Nephron progenitor cell (in vitro differentiated cells): ENCODE data around the gene SCIMP.

Experiments
- DNase-seq: peaks from one replicate; pipeline ENCODE4 v3.0.0; 2021
- H3K27ac Mint-ChIP-seq: 2 replicates; pipeline ENCODE4 v1.8.0; 2021; ENCODE audit warnings: mild to moderate bottlenecking, moderate library complexity, mixed read lengths
- H3K27me3 Mint-ChIP-seq: 2 replicates; pipeline ENCODE4 v1.8.0; 2021; ENCODE audit warnings: mild to moderate bottlenecking, low read depth, mixed read lengths; ENCODE audit not compliant: poor library complexity
- H3K36me3 Mint-ChIP-seq: 2 replicates; pipeline ENCODE4 v1.8.0; 2021; ENCODE audit warnings: low read depth, mixed read lengths
- H3K4me1 Mint-ChIP-seq: 2 replicates; pipeline ENCODE4 v1.8.0; 2021; ENCODE audit warnings: mixed read lengths
- H3K4me3 Mint-ChIP-seq: 2 replicates; pipeline ENCODE4 v1.8.0; 2021; ENCODE audit warnings: mild to moderate bottlenecking, moderate library complexity, mixed read lengths
- H3K9me3 Mint-ChIP-seq: 2 replicates; pipeline ENCODE4 v1.8.0; 2021; ENCODE audit warnings: mild to moderate bottlenecking, moderate library complexity, mixed read lengths
- TF ChIP-seq, protein P1 (sequence below): fragments of 200-600 bp; sonication (generic); IDR thresholded peaks from 2 replicates; pipeline ENCODE4 v1.5.0; 2021; ENCODE audit warnings: antibody characterized with exemption

Gene SCIMP

DNA sequence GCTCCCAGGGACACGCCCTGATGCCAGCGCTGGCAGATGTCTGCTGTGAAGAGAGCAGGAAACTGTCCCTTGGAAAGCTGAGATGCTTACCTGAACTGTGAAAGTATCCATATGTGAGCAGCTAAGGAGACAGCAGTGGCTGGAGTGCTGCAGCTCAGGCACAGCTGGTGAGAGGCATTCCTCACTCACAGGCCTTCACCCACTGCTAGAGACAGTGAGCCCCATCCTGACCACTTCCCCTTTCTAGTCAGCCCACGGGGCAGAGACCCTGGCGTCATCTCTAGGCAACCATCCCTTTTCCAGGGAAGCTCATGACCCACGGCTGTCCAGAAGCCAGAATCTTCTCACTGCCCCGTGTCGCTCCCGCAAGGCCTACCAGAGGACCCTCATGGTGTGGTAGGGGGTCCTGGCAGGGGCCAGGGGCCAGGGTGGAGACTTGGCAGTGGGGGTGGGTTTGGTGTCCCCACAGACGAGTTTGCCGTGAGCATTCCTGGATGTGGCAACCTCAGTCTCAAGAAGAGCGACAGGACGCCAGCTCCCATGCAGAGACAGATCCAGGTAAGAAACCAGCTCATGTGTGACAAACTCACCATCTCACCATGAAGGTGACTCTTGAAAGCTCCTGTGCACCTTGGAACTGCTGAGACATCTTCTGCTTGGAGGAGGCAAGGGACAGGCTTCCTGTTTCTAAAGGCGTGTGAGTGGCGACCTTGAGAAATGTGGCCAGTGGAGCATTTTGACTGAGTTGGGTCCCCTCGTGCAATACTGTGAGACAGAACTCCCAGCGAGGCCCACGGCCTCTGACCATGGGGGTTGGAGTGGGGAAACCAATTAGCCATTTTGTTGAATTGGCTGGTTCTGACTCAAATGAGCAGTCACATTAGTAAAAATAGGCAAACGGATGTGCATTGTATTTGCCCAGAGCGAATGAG, at the start of gene SCIMP:
Gene SCIMP (minus strand): TSS at position 216 of the 932 bp plus-strand sequence. CDS start 105 bp downstream, at position 111.
- peaks cover 42% of the 10 kb centered on the region for H3K36me3 Mint-ChIP-seq
- H3K27me3 Mint-ChIP-seq = no peaks in the 10 kb centered on the region

DNA sequence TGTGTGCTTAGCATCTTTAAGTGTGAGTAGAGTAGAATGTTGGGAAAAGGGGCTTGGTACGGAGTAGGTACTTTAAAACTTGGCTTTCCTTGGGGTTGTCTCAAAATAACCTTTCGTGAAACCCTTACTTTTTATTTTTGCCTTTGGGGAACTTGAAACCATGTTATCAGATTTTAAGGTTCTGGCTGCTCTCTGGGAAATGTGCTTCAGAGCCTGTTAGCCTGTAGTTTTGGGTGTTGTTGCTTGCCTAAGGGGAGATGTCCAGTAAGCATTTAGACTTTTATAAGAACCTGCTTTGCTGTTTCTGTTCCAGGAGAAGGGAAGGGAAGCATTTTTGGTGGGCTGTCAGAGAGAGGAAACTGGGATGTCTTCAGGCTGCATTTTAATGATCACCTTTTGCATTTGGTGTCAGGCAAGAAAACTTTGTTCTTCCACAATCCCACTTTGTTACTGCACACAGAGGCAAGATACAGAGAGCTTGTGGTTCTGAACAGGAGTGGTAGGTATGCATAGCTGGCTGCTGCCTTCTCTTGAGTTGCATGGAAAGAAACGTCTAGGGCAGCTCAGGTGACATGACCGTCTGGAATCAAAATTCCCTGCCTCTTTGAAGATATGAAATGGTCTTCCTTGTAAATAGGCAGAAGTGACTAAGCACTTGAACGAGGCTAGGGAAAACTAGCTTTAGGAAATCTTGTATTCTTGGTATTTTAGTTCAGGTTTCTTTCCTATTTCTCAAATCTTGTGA, 49.1 kb upstream of the SCIMP start:
- peaks cover 25% of the 10 kb centered on the region for H3K4me1 Mint-ChIP-seq
- H3K4me3 Mint-ChIP-seq = peak overlapping the region; percentile 88
- DNase-seq = no peak
- peaks cover 27% of the 10 kb centered on the region for H3K36me3 Mint-ChIP-seq
- H3K27ac Mint-ChIP-seq = peak overlapping the region; percentile 36
- TF ChIP-seq, protein P1, sequence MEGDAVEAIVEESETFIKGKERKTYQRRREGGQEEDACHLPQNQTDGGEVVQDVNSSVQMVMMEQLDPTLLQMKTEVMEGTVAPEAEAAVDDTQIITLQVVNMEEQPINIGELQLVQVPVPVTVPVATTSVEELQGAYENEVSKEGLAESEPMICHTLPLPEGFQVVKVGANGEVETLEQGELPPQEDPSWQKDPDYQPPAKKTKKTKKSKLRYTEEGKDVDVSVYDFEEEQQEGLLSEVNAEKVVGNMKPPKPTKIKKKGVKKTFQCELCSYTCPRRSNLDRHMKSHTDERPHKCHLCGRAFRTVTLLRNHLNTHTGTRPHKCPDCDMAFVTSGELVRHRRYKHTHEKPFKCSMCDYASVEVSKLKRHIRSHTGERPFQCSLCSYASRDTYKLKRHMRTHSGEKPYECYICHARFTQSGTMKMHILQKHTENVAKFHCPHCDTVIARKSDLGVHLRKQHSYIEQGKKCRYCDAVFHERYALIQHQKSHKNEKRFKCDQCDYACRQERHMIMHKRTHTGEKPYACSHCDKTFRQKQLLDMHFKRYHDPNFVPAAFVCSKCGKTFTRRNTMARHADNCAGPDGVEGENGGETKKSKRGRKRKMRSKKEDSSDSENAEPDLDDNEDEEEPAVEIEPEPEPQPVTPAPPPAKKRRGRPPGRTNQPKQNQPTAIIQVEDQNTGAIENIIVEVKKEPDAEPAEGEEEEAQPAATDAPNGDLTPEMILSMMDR = no peak
- peaks cover 4% of the 10 kb centered on the region for H3K27me3 Mint-ChIP-seq
- no peaks in the 10 kb centered on the region for H3K9me3 Mint-ChIP-seq

More for the DNA sequence above, at the start of gene SCIMP:
- Mint-ChIP-seq H3K27ac (peak within 1 kb of the TSS; percentile 40), H3K9me3 (no peaks in the 10 kb centered on the region), H3K4me3 (no peak within 1 kb of the TSS), H3K4me1 (peaks cover 8% of the 10 kb centered on the region)
- no peak for DNase-seq
- TF ChIP-seq, protein P1 = no peak

DNA sequence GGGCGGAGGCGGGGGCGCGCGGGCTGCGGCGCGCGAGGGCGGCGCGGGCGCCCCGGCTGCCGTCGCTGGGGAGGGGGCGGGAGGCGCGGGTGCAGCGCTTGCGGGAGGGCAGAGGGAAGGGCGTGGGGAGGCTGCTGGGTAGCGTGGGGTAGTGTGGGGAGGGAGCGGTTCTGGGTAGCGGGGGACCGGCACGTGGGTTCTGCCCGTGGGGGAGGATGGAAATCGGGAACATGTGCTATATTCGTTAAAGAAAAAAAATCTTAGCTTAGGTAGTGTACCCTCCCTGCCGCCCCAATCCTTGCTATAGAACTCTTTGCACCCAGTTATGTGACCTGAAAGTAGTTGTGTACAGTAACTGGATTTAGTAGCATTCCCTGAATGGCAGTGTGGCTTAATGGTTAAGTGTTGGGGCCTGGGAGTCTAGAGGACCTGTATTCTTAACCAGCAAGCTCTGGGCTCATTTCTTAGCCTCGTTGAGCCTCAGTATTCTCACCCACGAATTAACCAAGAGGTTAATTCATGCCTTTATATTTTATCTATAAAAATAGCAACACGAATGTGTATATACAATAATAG, 48.1 kb upstream of the SCIMP start:
- Mint-ChIP-seq H3K27ac (no peak overlapping the region), H3K4me1 (peaks cover 25% of the 10 kb centered on the region), H3K4me3 (peak overlapping the region; percentile 88), H3K36me3 (peaks cover 23% of the 10 kb centered on the region), H3K9me3 (no peaks in the 10 kb centered on the region), H3K27me3 (peaks cover 7% of the 10 kb centered on the region)
- TF ChIP-seq, protein P1 = no peak
- DNase-seq = no peak

DNA sequence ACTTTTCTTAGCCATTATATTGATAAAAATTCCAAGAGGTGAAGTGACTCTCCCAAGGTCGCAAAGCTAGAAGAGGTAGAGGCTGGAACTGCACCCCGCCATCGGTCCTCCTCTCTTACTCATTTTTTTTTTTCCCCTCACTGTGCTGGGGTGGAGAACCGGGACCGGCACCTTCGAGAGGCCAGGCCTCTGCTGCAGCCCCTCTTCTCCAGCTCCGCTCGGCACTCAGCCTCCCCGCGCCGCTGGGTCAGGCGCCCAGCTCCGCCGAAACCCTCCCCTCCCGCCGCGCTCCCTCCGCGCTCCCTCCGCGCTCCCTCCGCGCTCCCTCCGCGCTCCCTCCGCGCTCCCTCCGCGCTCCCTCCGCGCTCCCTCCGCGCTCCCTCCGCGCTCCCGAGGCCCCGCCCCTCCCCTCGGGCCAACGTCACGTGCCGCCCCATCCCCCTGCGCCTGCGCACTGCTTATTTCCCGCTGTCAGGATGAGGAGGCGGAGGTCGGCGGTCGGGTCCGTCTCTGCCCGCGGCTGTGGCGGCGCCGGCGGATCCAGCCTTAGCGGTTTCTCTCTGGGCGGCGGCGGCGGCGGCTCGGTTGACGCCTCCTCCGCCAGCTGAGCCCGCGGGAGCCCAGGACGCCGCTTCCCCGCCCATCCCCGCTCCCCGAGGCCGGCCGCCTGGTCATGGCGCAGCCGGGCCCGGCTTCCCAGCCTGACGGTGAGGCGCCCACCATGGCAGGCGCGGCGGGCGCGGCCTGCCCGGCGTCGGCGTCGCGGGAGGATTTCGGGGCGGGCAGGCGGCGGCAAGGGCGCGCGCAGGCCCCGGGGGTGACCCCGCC, 47.4 kb upstream of the SCIMP start, which contains the start of gene RABEP1:
Gene RABEP1 (plus strand): TSS at position 471 of the 828 bp plus-strand sequence. CDS start 203 bp downstream, at position 674.
- H3K27me3 Mint-ChIP-seq = peaks cover 10% of the 10 kb centered on the region
- H3K4me3 Mint-ChIP-seq = peak within 1 kb of the TSS; percentile 88
- peaks cover 24% of the 10 kb centered on the region for H3K4me1 Mint-ChIP-seq
- H3K36me3 Mint-ChIP-seq = peaks cover 22% of the 10 kb centered on the region
- H3K27ac Mint-ChIP-seq = no peak within 1 kb of the TSS
- peak; percentile 98 for DNase-seq
- no peaks in the 10 kb centered on the region for H3K9me3 Mint-ChIP-seq
- TF ChIP-seq, protein P1 = no peak

DNA sequence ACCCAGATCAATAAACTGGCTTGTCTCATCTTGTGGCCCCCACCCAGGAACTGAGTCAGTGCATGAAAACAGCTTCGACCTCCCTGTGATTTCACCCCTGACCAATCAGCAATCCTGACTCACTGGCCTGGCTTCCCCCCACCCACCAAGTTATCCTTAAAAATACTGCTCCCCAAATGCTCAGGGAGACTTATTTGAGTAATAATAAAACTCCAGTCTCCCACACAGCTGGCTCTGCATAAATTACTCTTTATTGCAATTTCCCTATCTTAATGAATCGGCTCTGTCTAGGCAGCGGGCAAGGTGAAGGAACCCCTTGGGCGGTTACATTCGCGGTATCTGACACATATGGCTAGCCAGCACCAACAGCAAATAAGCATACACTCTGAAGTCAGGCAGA, 37.7 kb upstream of the SCIMP start:
- Mint-ChIP-seq H3K4me3 (no peak overlapping the region), H3K27me3 (peaks cover 3% of the 10 kb centered on the region), H3K9me3 (peaks cover 7% of the 10 kb centered on the region), H3K36me3 (no peaks in the 10 kb centered on the region), H3K4me1 (no peaks in the 10 kb centered on the region), H3K27ac (no peak overlapping the region)
- no peak for DNase-seq
- TF ChIP-seq, protein P1 = no peak
